HK-2 (cell line): Measurements from ENCODE around the gene KBTBD2.
"Not testable (repeated sequence)": the region's sequence is repeated elsewhere in the genome, so short reads cannot be mapped to it uniquely, and the experiment has no call there.

Experiments used
- DNase-seq: peaks from one replicate; pipeline ENCODE4 v3.0.0-alpha.2; 2018; ENCODE audit not compliant: unreplicated experiment

The KBTBD2 gene

DNA sequence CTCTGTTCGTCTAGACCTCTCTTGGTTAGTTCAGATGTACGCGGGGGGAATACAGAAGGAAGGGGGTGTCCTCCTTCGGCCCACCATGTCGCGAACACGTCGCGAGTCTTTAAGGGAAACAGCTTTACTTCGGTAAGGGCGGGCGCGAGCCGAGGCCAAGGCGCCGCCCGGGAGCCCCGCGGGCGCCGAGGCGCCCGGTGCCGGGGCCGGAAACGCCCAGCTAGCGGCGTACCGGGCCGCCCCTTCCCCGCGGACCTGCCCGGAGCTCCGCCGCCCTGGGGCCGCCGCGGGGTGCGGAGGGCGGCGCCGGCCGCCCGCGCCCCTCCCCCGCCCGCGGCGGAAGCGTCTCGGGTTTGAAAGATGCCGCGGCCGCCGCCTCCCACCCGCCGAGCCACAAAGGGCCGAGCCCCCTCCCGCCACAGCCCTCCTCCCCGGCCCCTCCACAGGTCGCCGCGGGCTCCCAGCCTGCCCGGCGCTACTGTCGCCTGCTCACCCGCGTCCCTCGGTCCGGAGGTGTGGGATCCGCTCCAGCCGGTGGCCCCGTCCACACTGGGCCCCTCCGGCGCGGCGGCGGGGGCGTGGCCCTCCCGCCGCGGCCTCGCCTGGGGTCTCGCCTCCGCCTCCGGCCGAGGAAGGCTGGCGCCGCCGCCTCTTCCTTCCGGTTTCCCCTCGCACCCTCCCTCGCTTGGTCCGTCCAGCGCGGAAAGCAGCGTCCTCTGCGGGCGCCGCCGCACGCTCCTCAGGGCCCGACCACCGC lies at the start of gene KBTBD2:
KBTBD2 (minus strand) TSS at position 718 of the 757 bp plus-strand sequence. CDS start 12,156 bp downstream, outside the sequence.
- DNase-seq: peak; percentile 86

DNA sequence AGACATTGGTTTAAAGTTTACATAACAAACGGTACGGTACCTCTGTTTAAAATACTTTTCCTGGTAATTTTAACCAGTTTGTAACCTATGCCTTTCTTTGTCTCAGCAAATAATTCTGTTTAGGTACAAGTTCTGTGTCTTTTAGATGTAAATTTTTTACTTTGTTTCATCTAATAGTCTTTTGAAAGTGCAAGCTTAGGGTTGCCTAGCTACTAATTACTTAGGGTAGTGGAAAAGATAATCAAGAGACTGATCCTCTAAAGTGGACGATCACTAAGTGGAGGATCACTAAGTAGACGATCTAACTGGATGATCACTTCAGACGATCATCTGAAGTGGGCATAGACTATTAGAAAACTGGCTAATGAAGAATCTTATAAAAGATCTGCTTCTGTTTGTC lies 49.6 kb upstream of the KBTBD2 start:
- no peak for DNase-seq

DNA sequence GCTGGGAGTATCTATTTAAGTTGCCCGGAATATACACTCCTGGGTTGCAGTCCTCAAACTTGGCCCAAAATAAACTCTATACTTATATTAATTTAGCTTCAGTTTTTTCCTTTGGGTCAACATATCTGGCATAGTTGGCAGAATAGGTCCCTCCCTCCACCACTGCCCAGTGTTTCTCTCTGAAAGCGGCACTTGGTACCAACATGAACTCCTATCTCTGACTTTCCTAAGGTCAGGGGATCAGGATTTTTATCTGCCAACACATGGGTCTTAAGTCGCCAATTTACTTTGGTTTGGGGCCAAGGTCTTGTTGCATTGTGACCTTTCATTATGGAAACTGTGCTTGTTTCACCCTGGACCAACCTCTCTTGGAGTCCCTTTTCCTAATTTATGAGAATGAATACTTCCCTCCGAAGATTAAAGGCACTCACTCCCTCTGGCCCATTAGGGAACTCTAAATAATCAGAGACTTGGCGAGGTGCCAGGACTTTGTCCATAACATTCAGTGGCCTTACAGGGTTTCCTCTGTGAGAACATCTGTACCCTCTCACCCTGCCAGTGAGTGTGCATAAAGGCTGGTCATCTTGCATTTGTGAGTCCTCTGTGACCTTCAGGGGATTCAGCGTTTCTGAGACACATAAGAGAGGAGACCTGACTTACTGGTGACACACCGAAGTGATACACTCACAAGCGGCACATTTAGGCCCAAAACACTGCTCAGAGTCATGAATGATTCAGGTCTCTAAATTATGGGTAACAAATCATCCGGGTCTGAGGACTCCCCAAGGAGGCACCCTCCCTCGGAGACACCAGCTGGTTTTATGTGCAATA lies 46.0 kb upstream of the KBTBD2 start:
- no peak for DNase-seq

DNA sequence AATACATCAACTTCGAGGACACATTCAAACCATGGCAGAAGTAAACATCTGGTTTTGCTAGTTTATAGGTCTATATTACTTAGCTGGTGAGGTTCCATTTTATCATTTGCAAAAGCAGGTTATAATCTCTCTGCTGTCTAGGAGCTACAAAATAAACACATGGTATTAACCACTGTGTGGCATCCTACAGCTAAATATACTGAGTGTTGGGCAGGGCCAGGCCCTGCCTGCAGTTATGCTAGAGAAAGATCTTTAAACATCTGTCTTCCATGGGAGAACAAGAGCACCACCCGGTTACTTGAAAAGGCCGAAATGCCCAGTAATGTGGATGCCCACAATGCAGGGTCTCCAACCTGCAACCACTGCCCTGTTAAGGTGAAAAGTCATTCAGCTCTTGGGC lies 45.1 kb upstream of the KBTBD2 start:
- no peak for DNase-seq

DNA sequence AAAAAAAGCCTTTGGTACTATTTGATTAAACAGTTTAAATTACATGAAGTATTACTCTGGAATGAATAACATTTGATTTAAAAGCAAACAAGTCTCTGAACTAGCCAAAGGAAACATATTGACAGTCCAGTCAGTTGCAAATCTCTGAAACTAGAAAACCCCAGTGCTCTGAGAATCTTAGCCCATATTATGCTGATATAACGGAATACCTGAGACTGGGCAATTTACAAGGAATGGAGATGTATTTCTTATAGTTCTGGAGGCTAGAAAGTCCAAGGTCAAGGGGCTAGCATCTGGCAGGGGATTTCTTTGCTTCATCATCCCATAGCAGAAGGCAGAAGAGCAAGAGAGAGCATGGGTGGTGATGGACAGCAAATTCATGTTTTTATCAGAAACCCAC lies 44.0 kb upstream of the KBTBD2 start:
- no peak for DNase-seq

DNA sequence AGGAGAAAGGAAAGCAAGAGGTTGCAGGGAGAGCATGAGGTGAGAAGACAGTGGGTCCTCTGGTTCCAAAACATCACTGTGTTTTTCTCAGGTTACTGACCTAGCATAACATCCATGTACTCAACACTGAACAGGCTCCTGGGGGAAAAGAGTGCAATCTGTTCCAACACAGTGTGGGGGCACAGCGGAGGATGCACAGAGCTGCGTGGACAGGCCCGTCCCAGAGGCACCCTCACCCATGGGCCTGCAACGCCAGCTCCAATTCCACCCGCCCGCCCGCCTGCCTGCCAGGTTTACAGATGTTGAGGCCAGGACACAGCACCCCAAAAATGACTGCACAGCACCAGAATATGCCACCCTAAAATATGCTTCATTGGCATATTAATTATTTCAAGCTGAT lies 38.8 kb upstream of the KBTBD2 start:
- DNase-seq: no peak

DNA sequence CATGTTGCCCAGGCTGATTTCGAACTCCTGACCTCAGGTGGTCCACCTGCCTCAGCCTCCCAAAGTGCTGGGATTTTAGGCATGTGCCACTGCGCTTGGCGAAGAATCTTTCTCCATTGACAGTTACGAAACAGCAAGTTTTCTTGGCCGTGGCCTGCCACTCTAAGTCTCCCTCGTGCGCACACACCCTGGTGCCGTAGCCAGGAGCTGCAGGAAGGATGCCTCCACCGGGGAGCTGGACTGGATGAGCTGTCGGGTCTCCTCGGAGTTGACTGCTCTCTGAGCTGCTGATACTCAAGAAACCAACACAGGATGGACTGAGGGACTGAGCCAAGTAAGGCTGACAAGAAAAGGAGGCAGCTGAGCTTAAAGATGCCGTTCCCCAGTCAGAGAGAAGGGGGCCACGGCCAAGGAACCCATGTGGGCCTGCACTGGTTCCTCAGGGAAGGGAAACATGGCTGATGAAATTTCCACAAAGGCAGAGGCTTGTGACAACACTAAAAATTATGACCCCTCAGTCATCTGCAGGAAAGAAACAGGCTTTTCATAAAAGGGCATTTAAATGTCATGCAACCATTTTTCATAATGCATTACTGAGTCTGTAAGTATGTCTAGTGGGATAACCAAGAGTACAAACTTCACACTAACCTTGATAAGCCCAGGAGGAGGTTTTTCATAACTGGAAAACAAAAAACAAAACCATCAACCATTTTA lies 38.0 kb upstream of the KBTBD2 start:
- DNase-seq: no peak

DNA sequence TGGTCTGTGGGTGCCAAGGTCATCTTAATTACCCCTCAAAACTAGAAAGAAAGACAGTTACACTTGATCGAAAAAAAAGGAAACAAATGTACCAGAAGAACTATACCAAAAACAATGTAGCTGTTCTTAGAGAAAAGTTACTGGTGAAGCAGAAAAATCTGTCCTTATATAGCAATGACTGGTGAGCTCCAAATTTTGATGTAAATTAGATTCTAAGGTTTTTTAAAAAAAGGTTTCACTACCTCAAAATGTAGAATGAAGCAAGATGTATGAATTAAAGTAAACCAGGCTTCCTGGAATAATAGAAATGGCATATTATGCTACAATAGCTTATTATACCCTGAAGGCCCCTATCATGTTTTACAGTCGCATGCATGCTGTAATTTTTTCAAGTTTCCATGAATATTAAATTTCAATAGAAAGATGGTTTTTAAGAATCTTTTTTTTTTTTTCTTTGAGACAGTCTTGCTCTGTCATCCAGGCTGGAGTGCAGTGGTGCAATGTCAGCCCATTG lies 37.3 kb upstream of the KBTBD2 start:
- DNase-seq: no peak

DNA sequence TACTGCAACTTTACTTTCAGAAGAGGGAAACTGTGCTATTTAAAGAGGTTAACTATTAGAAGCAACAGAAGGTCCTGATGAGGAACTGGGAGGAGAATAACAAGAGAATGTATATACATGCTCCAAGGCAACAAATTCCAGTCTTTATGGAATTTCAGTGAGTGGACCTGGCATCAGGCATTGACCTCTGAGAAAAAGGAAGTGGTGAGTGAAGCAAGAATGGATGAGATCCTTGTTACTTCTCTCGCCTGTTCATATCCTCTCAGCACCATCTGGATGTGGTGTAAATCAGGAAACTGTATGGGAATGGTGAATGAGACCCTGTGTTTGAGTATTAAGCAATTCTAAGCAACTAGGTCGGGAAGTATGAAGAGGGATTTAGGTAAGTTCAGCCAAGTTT lies 30.3 kb upstream of the KBTBD2 start:
- no peak for DNase-seq

DNA sequence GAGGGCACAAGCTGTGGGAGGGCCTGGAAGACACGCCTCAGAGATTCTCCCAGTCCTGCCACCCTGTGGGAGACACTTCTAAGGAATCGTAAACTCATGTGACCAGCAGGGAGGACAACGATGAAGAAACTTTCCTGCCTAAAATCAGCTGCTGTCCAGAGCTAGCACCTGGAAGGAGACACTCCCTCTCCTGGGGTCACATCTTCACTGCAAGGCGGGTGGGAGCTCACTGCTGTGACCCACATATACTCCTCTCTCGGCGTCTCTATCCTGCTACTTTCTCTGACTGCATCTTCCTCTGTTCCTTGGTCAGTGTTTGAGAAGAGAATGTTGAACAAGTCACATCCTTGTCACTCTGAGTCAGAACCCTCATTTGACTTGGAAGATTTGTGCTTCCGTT lies 25.4 kb upstream of the KBTBD2 start:
- not testable (repeated sequence) for DNase-seq

DNA sequence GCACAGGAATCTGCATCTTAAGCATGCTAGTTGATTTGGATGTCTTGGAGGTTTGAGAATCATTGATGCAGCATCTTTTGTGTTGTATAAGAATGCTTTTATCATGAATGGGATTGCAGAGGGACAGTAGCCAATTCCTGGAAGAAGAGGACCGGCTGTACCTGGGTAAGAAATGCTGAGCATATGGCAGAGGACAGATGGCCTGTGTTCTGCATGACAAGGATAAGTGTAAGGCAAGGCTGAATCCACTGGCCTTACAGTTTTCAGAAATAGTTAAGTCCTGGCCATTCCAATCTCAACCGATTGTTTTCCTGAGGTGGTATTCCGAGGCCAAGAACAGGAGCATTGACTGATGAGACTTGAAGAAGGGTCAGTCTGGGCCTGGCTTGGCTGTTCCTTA lies 24.4 kb upstream of the KBTBD2 start:
- DNase-seq: no peak

DNA sequence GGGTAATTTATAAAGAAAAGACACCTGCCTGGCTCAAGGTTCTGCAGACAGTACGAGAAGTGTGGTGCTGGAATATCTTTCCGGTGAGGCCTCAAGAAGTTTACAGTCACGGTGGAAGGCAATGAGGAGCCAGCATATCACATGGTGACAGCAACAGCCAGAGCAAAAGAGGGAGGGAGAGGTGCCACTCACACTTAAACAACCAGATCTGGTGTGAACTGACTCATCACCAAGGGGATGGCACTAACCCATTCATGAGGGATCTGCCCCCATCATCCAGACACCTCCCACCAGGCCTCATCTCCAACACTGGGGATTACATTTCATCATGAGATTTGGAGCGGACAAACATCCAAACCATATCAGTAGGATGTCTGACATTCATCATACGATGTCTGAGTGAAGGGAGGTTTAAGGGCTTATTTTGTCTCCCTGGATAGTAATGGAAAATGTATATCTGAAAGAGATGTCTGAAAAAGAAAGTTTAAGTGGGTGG lies 23.5 kb upstream of the KBTBD2 start:
- no peak for DNase-seq

DNA sequence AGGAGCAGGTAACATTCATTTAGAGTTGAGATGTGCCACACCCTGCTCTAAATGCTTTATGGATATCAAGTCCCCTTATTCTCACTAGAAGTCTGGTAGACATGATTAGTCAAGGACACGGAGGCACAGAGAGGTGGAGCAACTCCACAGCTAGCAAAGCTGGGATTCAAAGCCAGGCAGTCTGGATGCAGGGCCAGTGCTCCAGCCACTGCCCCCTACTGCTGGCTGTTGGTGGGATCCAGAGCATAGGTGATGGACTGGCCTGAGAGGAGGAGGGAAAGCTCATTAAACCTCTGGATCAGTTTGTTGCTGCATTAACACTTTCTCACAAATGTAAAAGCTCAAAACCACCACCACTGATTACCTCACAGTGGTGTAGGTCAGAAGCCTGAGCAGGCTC lies 22.6 kb upstream of the KBTBD2 start:
- DNase-seq: no peak

DNA sequence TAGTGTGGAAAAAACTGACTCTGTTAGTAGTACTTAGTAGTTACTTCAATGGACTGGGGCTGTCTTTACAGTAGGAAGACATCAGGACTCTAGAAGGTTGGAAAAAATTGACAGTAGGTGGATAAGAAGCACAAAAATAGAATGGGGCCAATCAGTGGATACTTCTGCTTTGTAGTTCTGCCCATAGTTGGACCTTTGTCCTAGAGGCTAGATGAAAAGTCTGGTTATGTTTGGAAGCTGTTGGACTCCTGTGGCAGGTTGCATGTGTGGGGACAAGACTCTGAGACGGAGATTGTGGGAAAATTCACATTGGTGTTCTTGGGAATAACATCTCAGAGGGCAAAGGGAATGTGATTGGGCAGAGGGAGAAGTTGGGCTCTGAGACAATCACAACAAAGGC lies 18.6 kb upstream of the KBTBD2 start:
- no peak for DNase-seq

DNA sequence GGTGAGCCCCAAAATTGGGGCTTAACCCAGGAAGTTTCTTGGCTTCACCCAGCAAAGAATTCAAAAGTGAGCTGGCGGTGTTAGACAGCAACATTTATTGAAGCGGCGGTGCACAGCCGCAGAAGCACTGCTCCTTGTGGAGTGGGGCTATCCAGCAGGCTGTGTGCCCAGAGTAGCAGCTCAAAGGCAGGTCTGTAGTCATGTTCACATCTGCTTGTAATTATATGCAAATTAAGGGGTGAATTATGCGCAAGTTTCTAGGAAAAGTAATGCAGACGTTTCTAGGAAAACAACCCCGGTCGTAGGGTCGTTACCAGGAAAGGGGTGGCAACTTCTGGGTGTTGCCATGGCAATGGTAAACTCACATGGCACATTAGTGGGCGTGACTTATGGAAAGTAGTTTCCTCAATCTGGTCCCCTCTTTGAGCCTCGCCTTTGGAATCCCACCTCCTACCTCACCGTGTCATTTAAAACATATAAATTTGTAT lies 13.7 kb upstream of the KBTBD2 start:
- DNase-seq: no peak

DNA sequence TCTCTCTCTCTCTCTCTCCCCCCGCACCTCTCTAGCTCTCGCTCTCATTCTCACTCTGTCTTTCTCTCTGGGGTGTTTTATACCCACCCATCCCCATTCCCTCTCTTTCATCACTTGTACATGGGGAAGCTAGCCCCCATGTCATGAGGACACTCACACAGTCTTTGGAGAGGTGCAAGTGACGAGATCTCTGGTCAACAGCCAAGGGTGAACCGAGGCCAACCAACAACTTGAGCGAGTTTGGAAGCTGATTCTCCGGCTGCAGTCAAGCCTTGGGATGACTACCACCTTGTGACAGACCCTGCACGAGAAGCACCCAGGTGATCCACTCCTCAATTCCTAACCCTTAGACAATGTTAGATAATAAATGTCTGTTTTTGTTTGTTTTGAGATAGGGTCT lies 10.1 kb upstream of the KBTBD2 start:
- no peak for DNase-seq

DNA sequence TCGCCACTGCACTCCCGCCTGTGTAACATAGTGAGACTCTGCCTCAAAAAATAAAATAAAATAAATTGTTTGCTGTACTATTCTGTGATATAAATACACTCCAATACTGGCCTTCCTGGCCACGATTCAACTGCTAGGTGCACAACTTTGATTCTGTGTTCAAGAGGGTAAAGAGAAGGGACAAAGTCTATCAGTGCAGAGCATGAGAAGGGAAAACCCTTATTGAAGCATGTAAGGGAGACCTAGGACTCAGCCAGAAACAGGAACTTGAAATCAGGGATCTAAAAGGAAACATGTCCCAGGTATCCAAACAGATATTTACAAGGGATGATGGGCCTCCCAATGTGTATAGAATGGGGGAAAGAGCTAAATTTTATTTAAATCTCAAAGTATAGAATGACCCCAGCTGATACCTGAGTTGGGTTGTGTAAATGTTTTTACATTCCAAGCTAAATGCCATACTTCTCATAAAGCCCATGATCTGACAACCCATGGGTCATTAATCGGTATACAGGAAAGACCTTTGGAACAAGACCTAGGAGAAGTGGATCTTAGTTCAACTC lies 9.0 kb upstream of the KBTBD2 start:
- no peak for DNase-seq

DNA sequence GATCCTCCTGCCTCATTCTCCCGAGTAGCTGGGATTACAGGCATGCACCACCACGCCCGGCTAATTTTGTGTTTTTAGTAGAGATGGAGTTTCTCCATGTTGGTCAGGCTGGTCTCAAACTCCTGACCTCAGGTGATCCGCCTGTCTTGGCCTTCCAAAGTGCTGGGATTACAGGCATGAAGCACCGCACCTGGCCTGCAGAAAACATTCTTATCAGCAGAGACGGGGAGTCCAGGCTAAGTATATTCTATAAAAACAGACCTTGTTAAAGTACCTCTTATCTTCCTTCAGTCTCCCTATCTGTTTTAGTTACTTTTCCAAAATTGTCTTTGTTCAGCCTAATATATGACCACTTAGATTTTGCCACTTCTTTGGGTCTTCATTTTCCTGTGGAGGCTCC lies 5.8 kb upstream of the KBTBD2 start:
- DNase-seq: not testable (repeated sequence)

DNA sequence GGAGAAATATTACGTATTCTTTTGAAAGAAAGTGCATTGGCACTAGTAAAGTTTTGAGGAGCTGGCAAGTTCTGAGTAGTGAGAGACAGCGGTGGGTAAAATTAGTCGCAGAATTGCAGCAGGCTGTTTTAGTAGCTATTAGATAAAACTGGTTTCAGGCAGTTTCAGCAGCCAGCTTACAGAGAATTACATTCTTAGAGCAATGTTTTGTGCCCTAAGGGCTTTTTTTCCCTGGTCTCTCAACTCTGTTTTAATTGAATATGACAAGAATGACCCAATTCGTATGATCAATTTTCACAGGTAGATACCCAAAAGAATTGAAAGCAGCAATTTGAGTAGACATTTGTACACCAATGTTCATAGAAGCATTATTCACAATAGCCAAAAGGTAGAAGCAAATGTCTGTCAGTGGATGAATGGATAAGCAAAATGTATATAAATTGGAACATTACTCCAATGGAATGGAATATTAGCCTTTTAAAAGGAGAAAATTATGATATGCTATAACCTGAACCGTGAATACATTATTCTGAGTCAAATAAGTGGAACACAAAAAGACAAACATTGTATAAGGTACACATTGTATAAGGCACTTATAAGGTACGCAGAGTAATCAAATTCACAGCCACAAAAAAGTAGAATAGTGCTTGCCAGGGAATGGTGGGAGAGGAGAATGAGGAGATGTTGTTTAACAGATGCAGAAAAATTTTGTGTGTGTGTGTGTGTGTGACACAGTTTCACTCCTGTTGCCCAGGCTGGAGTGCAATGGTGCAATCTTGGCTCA lies 5.2 kb upstream of the KBTBD2 start:
- no peak for DNase-seq

DNA sequence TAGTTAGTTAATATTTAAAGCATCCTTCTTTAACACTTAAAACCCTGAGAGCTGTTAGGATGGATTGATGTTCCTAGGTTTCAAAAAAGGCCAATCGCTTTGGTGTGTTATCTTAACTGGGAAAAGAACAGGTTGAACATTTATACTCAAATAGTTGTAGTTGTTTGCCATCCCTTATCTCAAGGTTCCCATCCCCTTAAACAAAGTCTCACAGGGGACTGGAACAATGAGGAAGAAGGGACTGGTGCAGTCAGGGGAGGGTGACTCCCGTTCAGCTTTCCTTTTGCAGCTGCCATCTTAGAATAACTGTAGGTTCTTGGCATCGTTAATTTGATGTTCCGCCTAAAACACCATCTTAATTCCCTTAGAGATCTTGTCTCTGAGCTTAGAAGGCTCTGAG lies 2.6 kb upstream of the KBTBD2 start:
- DNase-seq: no peak

DNA sequence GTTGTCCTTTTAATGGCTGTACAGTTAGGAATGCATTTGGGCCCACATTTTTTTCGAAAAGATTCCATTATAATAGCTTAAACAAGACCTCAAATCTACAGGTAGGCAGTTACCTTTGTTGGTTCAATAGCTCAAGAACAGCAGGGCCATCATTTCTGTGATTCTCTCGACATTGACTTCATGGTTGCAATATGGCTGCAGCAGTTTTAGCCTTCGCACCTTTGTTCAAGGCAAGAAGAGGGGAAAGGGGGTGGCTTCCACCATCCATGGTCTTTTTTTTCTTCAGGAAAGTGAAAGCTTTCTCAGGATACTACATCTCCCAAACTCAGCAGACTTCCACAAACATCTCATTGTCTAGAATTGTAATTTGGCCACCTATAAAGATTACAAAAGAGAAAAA lies 2.2 kb upstream of the KBTBD2 start:
- DNase-seq: no peak
